ENCODE data around the gene SPATA20.

Gene SPATA20

DNA sequence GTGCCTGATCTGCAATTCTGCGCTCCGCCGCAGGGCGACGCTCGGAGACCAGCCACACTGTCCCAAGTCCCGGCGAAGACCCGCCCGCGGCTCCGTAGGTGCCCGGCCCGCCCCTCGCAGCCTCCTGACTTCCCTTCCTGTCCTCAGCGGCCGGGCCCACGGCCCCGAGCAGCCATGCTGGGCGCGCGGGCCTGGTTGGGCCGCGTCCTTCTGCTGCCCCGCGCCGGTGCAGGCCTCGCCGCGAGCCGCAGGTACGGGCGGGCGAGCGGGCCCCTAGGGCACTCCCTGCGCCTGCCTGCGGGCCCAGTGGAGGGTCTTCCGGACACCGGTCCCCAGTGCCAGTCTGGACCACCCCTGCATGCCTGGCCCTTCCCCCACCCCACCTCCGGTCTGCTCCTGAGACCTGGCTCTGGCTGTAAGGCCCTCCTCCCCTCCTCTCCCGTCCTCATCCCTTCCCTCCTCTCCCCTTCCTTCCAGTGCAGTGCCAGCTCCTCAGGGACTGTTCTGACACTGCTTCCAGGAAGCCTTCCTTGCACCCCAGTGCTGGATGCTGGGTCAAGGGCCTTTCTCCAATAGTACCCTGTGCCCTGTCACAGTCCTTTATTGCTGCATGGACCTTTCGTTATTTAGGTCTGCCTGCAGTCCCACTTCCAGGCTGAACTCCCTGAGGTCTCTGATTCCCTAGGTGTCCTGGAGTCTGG, at the start of gene SPATA20:
SPATA20 (plus strand) TSS at position 140 of the 701 bp plus-strand sequence; CDS start at position 175, 35 bp downstream.
- Histone ChIP-seq H3K4me3 (ENCODE audit: low read length) (peak within 1 kb of the TSS; percentile 85), H3K9ac (ENCODE audit: low read length) (peak within 1 kb of the TSS; percentile 95), H3K36me3 (ENCODE audit: control insufficient read depth, insufficient read depth, low read length) (peaks cover 3% of the 10 kb centered on the region), H3K4me1 (ENCODE audit: control insufficient read depth, insufficient read depth, low read length) (peaks cover 75% of the 10 kb centered on the region), H3K27me3 (ENCODE audit: control insufficient read depth, insufficient read depth, low read length) (no peaks in the 10 kb centered on the region), H3K9me3 (ENCODE audit: control insufficient read depth, low read length) (no peaks in the 10 kb centered on the region)

- peaks cover 10% of the 10 kb centered on the region for H3K4me1 ChIP-seq (ENCODE audit: control insufficient read depth, insufficient read depth, low read length)
These were observed 48.7 kb upstream of the SPATA20 start for GRCh38 chr17:50498021-50498874.

DNA sequence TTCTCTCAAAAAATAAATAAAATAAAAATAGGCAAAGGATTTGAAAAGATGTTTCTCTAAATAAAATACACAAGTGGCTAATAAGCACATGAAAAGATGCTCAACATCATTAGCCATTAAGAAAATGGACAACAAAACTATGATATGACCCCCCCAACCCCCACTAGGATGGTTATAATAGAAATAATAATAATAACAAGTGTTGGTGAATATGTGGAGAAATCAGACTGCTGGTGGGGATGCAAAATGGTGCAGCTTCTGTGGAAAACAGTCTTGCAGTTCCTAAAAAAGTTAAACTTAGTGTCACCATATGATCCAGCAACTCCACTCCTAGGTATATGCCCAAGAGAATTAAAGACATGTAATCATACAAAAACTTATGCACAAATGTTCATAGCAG, 47.7 kb upstream of the SPATA20 start:
- H3K9me3 ChIP-seq (ENCODE audit: control insufficient read depth, low read length), result no peaks in the 10 kb centered on the region
- no peak overlapping the region for H3K4me3 ChIP-seq (ENCODE audit: low read length)
- H3K9ac ChIP-seq (ENCODE audit: low read length), result no peak overlapping the region

More at GRCh38 chr17:50498021-50498874, 48.7 kb upstream of the SPATA20 start:
- H3K9ac ChIP-seq (ENCODE audit: low read length), result no peak overlapping the region
- H3K36me3 ChIP-seq (ENCODE audit: control insufficient read depth, insufficient read depth, low read length), result no peaks in the 10 kb centered on the region
- H3K4me3 ChIP-seq (ENCODE audit: low read length), result no peak overlapping the region
- no peaks in the 10 kb centered on the region for H3K9me3 ChIP-seq (ENCODE audit: control insufficient read depth, low read length)
- H3K27me3 ChIP-seq (ENCODE audit: control insufficient read depth, insufficient read depth, low read length), result no peaks in the 10 kb centered on the region

GRCh38 chr17:50499721-50500120, 47.3 kb upstream of the SPATA20 start:
- Histone ChIP-seq H3K4me1 (ENCODE audit: control insufficient read depth, insufficient read depth, low read length) (peaks cover 14% of the 10 kb centered on the region), H3K9ac (ENCODE audit: low read length) (no peak overlapping the region), H3K27me3 (ENCODE audit: control insufficient read depth, insufficient read depth, low read length) (no peaks in the 10 kb centered on the region), H3K9me3 (ENCODE audit: control insufficient read depth, low read length) (no peaks in the 10 kb centered on the region), H3K36me3 (ENCODE audit: control insufficient read depth, insufficient read depth, low read length) (no peaks in the 10 kb centered on the region), H3K4me3 (ENCODE audit: low read length) (no peak overlapping the region)

More for the DNA sequence above, 47.7 kb upstream of the SPATA20 start:
- H3K4me1 ChIP-seq (ENCODE audit: control insufficient read depth, insufficient read depth, low read length), result peaks cover 14% of the 10 kb centered on the region
- no peaks in the 10 kb centered on the region for H3K27me3 ChIP-seq (ENCODE audit: control insufficient read depth, insufficient read depth, low read length)
- no peaks in the 10 kb centered on the region for H3K36me3 ChIP-seq (ENCODE audit: control insufficient read depth, insufficient read depth, low read length)

- Histone ChIP-seq H3K9ac (ENCODE audit: low read length) (no peak overlapping the region), H3K36me3 (ENCODE audit: control insufficient read depth, insufficient read depth, low read length) (no peaks in the 10 kb centered on the region), H3K9me3 (ENCODE audit: control insufficient read depth, low read length) (no peaks in the 10 kb centered on the region), H3K4me1 (ENCODE audit: control insufficient read depth, insufficient read depth, low read length) (peaks cover 22% of the 10 kb centered on the region), H3K4me3 (ENCODE audit: low read length) (no peak overlapping the region), H3K27me3 (ENCODE audit: control insufficient read depth, insufficient read depth, low read length) (no peaks in the 10 kb centered on the region)
These were observed 45.9 kb upstream of the SPATA20 start for GRCh38 chr17:50501054-50501453.

GRCh38 chr17:50502301-50502990, 44.5 kb upstream of the SPATA20 start:
- Histone ChIP-seq H3K9ac (ENCODE audit: low read length) (no peak overlapping the region), H3K9me3 (ENCODE audit: control insufficient read depth, low read length) (no peaks in the 10 kb centered on the region), H3K27me3 (ENCODE audit: control insufficient read depth, insufficient read depth, low read length) (no peaks in the 10 kb centered on the region), H3K4me1 (ENCODE audit: control insufficient read depth, insufficient read depth, low read length) (peaks cover 22% of the 10 kb centered on the region), H3K4me3 (ENCODE audit: low read length) (no peak overlapping the region), H3K36me3 (ENCODE audit: control insufficient read depth, insufficient read depth, low read length) (no peaks in the 10 kb centered on the region)

- peaks cover 23% of the 10 kb centered on the region for H3K4me1 ChIP-seq (ENCODE audit: control insufficient read depth, insufficient read depth, low read length)
- H3K9ac ChIP-seq (ENCODE audit: low read length), result no peak overlapping the region
- H3K4me3 ChIP-seq (ENCODE audit: low read length), result no peak overlapping the region
- H3K36me3 ChIP-seq (ENCODE audit: control insufficient read depth, insufficient read depth, low read length), result no peaks in the 10 kb centered on the region
- H3K27me3 ChIP-seq (ENCODE audit: control insufficient read depth, insufficient read depth, low read length), result no peaks in the 10 kb centered on the region
- H3K9me3 ChIP-seq (ENCODE audit: control insufficient read depth, low read length), result no peaks in the 10 kb centered on the region
These were observed 41.3 kb upstream of the SPATA20 start for GRCh38 chr17:50505591-50506130.

DNA sequence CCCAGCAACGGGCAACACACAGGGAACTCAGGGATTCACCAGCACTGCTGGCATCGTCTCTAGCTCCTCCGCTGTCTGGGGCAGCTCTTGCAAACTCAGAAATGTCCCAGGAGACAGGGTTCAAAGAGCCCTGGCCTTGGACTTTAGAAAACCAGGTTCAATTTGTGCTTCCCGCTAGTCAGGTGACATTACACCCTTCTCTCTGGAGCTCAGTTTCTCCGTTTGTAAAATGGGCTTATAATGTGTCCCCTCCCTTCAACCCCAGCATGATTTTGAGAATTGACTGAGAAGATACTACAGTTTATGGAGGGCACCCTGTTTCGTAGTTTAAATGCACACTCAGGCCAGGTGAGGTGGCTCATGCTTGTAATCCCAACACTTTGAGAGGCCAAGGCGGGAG, 40.7 kb upstream of the SPATA20 start:
- no peak overlapping the region for H3K4me3 ChIP-seq (ENCODE audit: low read length)
- no peaks in the 10 kb centered on the region for H3K27me3 ChIP-seq (ENCODE audit: control insufficient read depth, insufficient read depth, low read length)
- no peaks in the 10 kb centered on the region for H3K36me3 ChIP-seq (ENCODE audit: control insufficient read depth, insufficient read depth, low read length)
- H3K4me1 ChIP-seq (ENCODE audit: control insufficient read depth, insufficient read depth, low read length), result peaks cover 23% of the 10 kb centered on the region
- no peak overlapping the region for H3K9ac ChIP-seq (ENCODE audit: low read length)
- H3K9me3 ChIP-seq (ENCODE audit: control insufficient read depth, low read length), result no peaks in the 10 kb centered on the region

DNA sequence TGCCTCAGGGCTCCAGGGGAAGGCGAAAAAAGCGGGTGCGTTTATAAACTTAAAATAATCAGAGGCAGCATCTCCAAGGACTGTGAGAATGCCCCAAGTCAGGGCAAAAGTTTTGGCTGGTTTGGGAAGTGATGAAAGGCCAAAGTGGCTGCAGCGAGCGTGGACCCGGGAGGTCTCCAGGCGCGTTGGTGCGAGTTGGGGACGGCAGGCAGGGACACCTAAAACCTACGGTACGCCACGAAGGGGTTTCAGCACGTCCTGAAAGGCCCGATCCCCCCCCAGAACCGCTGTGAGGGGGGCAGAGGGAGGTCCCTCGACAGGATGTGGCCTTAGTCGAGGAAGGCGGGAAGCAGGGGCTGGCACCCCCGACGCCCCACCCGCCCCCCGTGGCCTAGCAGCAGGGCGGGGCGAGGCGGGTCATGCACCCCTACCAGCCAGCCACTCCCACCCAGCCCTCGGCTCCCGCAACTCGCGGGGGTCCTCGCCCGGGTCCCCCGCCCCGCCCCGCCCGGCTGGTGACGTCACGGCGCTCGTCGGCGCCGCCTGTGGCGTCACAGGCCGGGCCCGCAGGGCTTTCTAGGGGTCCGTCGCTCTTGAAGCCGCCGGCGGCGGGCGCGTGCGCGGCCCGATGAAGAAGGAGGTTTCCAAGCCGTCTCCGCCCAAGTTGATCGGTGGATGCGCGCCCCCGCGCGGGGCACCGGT, 39.0 kb upstream of the SPATA20 start, which contains the start of gene MYCBPAP:
MYCBPAP (plus strand) TSS at position 569 of the 702 bp plus-strand sequence. CDS start 236 bp downstream, outside the sequence.
- H3K9ac ChIP-seq (ENCODE audit: low read length), result peak within 1 kb of the TSS; percentile 70

DNA sequence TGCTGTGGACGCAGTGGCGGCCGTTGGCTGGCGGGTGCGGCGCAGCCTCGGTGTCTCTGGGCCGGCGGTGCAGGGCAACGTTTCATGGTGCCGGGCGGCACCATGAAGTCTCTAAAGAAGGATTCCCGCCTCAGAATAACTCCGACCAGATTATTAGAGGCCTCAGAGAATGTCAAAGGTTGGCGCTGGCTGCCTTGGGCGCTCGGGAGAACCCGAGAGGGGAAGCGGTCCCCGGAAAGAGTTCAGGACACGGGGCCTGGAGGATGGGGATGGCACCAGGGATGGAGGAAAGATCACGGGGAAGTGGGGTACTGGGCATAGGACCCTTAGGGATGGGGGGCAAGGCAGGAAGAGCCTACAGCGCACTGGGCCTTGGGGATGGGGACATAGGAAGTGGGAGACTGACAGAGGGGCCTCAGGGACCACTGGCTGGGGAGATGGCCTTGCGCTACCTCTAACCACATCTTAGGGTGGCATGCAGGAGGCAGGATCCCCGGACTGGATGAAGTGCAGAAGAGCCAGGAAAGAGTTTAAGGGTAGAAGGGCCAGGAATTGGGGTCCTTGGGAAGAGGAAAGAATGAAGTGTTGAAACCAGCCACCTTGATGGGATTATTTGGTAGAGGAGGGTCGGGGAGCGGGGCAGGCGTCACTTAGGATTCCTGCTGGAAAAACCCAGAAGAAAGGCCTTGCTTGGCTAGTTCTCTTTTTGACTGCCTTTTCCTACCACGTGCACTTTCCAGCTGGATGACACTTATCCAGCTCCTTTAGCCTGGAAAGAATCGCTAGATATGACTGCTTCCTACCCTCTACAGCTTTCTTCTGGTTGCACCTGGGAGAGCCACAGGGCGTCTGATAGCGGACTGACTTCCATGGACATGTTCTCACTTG, 38.2 kb upstream of the SPATA20 start:
- no peaks in the 10 kb centered on the region for H3K9me3 ChIP-seq (ENCODE audit: control insufficient read depth, low read length)
- H3K27me3 ChIP-seq (ENCODE audit: control insufficient read depth, insufficient read depth, low read length), result no peaks in the 10 kb centered on the region
- peak overlapping the region; percentile 36 for H3K4me3 ChIP-seq (ENCODE audit: low read length)
- H3K4me1 ChIP-seq (ENCODE audit: control insufficient read depth, insufficient read depth, low read length), result peaks cover 19% of the 10 kb centered on the region
- no peaks in the 10 kb centered on the region for H3K36me3 ChIP-seq (ENCODE audit: control insufficient read depth, insufficient read depth, low read length)
- H3K9ac ChIP-seq (ENCODE audit: low read length), result peak overlapping the region; percentile 70

More for the DNA sequence above, 39.0 kb upstream of the SPATA20 start, which contains the start of gene MYCBPAP:
- H3K27me3 ChIP-seq (ENCODE audit: control insufficient read depth, insufficient read depth, low read length), result no peaks in the 10 kb centered on the region
- no peaks in the 10 kb centered on the region for H3K9me3 ChIP-seq (ENCODE audit: control insufficient read depth, low read length)
- H3K36me3 ChIP-seq (ENCODE audit: control insufficient read depth, insufficient read depth, low read length), result no peaks in the 10 kb centered on the region
- peak within 1 kb of the TSS; percentile 36 for H3K4me3 ChIP-seq (ENCODE audit: low read length)
- peaks cover 23% of the 10 kb centered on the region for H3K4me1 ChIP-seq (ENCODE audit: control insufficient read depth, insufficient read depth, low read length)

Measured in mucosa of stomach (tissue), 1 donor.